Rectal smooth muscle tissue (tissue), 1 donor: Measurements from ENCODE around the gene MAST4.

ENCODE experiments used
- H3K27ac ChIP-seq: one replicate; pipeline ENCODE4 v1.7.0; 2013; ENCODE audit warnings: low read depth, low read length, inconsistent platforms
- H3K27me3 ChIP-seq: one replicate; pipeline ENCODE4 v1.7.0; 2013; ENCODE audit warnings: low read length; ENCODE audit not compliant: control insufficient read depth, insufficient read depth
- H3K36me3 ChIP-seq: one replicate; pipeline ENCODE4 v1.7.0; 2013; ENCODE audit warnings: low read length; ENCODE audit not compliant: control insufficient read depth, insufficient read depth
- H3K4me1 ChIP-seq: one replicate; pipeline ENCODE4 v1.7.0; 2013; ENCODE audit warnings: low read length; ENCODE audit not compliant: control insufficient read depth, insufficient read depth
- H3K4me3 ChIP-seq: one replicate; pipeline ENCODE4 v1.7.0; 2013; ENCODE audit warnings: low read length
- H3K9ac ChIP-seq: one replicate; pipeline ENCODE4 v1.7.0; 2013; ENCODE audit warnings: low read length

MAST4 gene

GRCh38 chr5:66612226-66612625 lies 16.0 kb downstream of the MAST4 start:
- H3K36me3 ChIP-seq = no peaks in the 10 kb centered on the region
- H3K4me3 ChIP-seq = no peak overlapping the region
- no peaks in the 10 kb centered on the region for H3K4me1 ChIP-seq
- no peak overlapping the region for H3K27ac ChIP-seq
- no peak overlapping the region for H3K9ac ChIP-seq
- H3K27me3 ChIP-seq = no peaks in the 10 kb centered on the region

DNA sequence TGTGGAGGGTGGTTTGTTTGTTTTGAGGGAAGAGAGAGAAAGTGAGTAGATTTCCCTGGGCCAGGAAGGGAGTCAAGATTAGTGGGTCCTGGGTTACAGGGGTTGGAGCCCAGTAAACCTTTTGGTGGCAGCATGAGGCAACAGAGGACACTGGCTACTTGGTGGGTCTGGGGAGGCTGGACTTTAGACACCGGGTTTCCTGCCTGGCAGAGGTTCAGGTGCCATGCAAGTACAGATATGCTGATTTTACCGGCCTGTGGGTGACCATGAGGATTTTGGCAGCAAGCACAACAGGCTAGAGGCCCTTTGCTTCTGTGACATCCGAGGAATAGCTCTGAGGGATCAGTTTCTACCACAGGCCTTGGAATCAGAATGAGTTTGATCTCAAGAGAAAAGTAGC lies 18.9 kb downstream of the MAST4 start:
- H3K27me3 ChIP-seq = no peaks in the 10 kb centered on the region

DNA sequence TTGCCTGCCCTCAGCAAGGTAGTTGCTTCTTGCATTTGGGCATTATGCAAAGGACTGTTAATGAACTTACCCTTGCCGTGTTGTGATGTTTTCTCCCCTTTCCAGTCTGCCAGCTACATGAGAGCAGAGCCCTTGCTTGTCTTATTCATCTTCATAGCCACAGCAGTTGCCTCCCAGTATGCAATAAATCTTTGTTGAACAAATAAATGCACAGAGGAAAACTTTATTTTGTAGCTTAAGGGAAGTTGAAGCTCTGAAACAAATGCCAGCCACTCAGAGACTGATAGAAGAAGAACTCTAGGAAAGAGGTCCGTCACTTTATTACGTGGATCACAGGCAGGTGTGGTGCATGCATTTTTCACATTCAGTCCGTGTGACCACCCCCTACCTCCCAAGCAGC lies 19.7 kb downstream of the MAST4 start:
- Histone ChIP-seq H3K9ac (no peak overlapping the region), H3K4me3 (no peak overlapping the region), H3K36me3 (no peaks in the 10 kb centered on the region), H3K27ac (no peak overlapping the region), H3K27me3 (no peaks in the 10 kb centered on the region), H3K4me1 (no peaks in the 10 kb centered on the region)

More for the DNA sequence above, 18.9 kb downstream of the MAST4 start:
- H3K4me1 ChIP-seq = no peaks in the 10 kb centered on the region
- no peak overlapping the region for H3K27ac ChIP-seq
- no peaks in the 10 kb centered on the region for H3K36me3 ChIP-seq
- no peak overlapping the region for H3K4me3 ChIP-seq
- H3K9ac ChIP-seq = no peak overlapping the region

- Histone ChIP-seq H3K9ac (no peak overlapping the region), H3K27ac (no peak overlapping the region)
Measured at GRCh38 chr5:66616520-66617225, 20.5 kb downstream of the MAST4 start.

GRCh38 chr5:66617226-66617861 lies 21.2 kb downstream of the MAST4 start:
- H3K4me1 ChIP-seq = no peaks in the 10 kb centered on the region
- no peak overlapping the region for H3K9ac ChIP-seq
- H3K27me3 ChIP-seq = no peaks in the 10 kb centered on the region
- no peak overlapping the region for H3K27ac ChIP-seq
- H3K36me3 ChIP-seq = no peaks in the 10 kb centered on the region
- no peak overlapping the region for H3K4me3 ChIP-seq

More at GRCh38 chr5:66616520-66617225, 20.5 kb downstream of the MAST4 start:
- Histone ChIP-seq H3K27me3 (no peaks in the 10 kb centered on the region), H3K4me1 (no peaks in the 10 kb centered on the region), H3K36me3 (no peaks in the 10 kb centered on the region), H3K4me3 (no peak overlapping the region)

- no peaks in the 10 kb centered on the region for H3K27me3 ChIP-seq
- no peaks in the 10 kb centered on the region for H3K36me3 ChIP-seq
- no peaks in the 10 kb centered on the region for H3K4me1 ChIP-seq
- no peak overlapping the region for H3K9ac ChIP-seq
- H3K27ac ChIP-seq = no peak overlapping the region
- H3K4me3 ChIP-seq = no peak overlapping the region
Measured at GRCh38 chr5:66617991-66618768, 22.0 kb downstream of the MAST4 start.

GRCh38 chr5:66620711-66621110 lies 24.5 kb downstream of the MAST4 start:
- Histone ChIP-seq H3K36me3 (no peaks in the 10 kb centered on the region), H3K4me1 (no peaks in the 10 kb centered on the region), H3K27ac (no peak overlapping the region), H3K4me3 (no peak overlapping the region), H3K27me3 (no peaks in the 10 kb centered on the region), H3K9ac (no peak overlapping the region)

GRCh38 chr5:66621146-66621545 lies 25.0 kb downstream of the MAST4 start:
- Histone ChIP-seq H3K4me3 (no peak overlapping the region), H3K27me3 (no peaks in the 10 kb centered on the region)

GRCh38 chr5:66621736-66622135 lies 25.5 kb downstream of the MAST4 start:
- Histone ChIP-seq H3K36me3 (no peaks in the 10 kb centered on the region), H3K4me1 (no peaks in the 10 kb centered on the region), H3K4me3 (no peak overlapping the region), H3K27me3 (no peaks in the 10 kb centered on the region), H3K9ac (no peak overlapping the region), H3K27ac (no peak overlapping the region)

More at GRCh38 chr5:66621146-66621545, 25.0 kb downstream of the MAST4 start:
- Histone ChIP-seq H3K4me1 (no peaks in the 10 kb centered on the region), H3K27ac (no peak overlapping the region), H3K9ac (no peak overlapping the region), H3K36me3 (no peaks in the 10 kb centered on the region)

DNA sequence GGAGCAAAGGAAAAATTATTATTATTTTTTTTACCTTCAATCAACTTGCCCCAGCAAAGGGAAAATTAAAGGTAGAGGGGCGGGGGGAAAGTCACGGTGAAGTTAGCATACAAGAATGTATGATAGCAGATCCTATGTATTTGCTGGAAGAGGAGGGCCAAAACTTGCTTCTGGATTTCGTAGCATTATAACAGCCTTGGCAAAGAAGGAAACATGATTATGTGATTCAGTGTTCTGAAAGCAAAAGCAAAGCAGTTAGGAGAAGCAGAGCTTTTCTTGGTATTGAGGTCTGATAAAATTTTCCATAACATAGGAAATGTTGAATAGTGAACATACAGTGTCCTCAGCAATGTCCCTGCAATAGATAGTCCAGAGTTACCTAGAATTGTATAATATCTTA lies 32.4 kb downstream of the MAST4 start:
- H3K9ac ChIP-seq = no peak overlapping the region
- no peaks in the 10 kb centered on the region for H3K27me3 ChIP-seq
- H3K4me1 ChIP-seq = no peaks in the 10 kb centered on the region
- no peak overlapping the region for H3K27ac ChIP-seq
- no peaks in the 10 kb centered on the region for H3K36me3 ChIP-seq
- no peak overlapping the region for H3K4me3 ChIP-seq

DNA sequence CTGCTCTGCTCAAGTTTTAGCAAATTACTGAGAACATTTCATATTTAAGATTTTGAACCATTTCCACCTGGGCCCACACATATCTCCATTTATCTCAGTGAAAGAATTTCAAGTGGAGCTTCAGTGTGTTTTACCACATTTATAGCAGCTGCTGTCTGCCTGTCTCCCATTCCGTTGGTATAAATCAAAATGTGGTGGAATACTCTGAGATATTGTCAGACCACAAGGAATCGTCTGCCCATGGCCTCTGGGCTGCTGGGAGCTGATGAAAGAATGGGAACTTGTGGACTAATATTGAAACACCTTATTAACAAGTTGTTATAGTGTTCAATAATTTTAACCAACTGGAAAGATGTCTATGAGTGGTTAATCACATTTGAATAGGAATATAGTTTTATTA lies 33.3 kb downstream of the MAST4 start:
- H3K27me3 ChIP-seq = no peaks in the 10 kb centered on the region
- H3K36me3 ChIP-seq = no peaks in the 10 kb centered on the region
- no peak overlapping the region for H3K4me3 ChIP-seq
- H3K9ac ChIP-seq = no peak overlapping the region
- no peaks in the 10 kb centered on the region for H3K4me1 ChIP-seq
- H3K27ac ChIP-seq = no peak overlapping the region

DNA sequence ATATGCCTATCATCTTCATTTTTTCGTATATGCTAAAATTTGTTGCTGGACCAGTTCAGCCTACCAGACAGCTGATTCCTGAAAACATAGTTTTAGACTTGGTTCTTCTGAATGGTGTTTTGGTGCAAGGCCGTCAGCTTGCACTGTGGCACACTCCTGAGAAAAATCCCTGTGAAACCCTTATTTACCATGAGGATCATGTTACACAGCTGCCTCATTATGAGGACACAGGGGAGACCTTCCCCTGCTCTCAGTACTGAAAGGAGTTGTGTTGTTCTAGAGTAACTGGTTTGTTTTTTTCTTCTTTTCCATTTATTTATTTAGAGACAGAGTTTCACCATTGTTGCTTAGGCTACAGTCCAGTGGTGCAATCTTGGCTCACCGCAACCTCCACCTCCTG lies 37.6 kb downstream of the MAST4 start:
- H3K27ac ChIP-seq = no peak overlapping the region
- H3K9ac ChIP-seq = no peak overlapping the region
- no peaks in the 10 kb centered on the region for H3K27me3 ChIP-seq
- H3K4me1 ChIP-seq = no peaks in the 10 kb centered on the region
- no peak overlapping the region for H3K4me3 ChIP-seq
- no peaks in the 10 kb centered on the region for H3K36me3 ChIP-seq
